GM18858 (cell line): ENCODE measurements around the gene ZNF831.

Experiments
- ATAC-seq: cut with Tn5 transposase; IDR thresholded peaks from one replicate; pipeline ENCODE4 v1.9.1; 2021; ENCODE audit not compliant: unreplicated experiment

ZNF831 gene

DNA sequence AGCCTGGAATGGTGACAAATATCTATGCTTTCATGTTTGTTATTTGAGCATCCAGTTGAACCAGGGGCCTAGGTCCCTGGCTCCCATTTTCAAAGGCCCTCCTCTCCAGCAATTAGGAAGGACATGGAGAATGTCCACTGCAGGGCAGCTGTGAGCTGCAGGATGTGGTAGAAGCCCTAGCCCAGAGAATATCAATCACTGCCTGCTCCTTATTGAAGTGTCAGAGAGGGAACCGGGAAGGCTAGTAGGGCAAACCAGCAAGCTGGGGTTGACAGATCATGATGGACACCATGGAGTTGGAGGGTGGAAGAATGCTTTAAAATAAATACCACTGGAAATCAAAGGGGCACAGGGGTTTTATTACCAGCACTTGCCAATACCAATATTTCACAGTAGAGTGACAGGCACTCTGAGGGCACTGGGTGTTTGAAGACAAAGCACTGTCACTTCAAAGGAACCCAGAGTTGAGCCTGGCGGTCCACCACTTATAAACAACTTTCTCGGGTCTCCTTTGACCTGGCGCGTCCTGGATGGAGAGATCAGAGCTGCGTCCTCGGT is 47.7 kb downstream of the ZNF831 start:
- no peak for ATAC-seq

DNA sequence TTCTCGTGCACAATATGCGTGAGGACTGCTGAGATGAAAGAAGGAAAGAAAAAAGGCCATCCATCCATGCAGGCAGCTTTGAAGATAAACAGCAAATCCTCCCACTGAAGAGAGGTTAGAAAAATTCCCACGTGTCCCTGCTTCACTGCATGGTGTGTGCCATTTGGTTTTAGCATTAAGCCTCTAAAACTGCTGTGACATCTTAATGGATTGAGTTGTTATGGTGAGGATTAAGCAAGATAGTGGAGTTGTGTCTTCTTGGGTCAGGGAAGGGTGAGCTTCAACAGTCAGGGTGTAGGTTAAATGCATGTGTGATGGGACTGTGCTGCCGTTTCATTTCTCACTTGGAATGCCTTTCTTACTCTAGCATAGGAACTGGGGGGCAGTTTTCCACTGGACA is 50.5 kb downstream of the ZNF831 start:
- no peak for ATAC-seq

DNA sequence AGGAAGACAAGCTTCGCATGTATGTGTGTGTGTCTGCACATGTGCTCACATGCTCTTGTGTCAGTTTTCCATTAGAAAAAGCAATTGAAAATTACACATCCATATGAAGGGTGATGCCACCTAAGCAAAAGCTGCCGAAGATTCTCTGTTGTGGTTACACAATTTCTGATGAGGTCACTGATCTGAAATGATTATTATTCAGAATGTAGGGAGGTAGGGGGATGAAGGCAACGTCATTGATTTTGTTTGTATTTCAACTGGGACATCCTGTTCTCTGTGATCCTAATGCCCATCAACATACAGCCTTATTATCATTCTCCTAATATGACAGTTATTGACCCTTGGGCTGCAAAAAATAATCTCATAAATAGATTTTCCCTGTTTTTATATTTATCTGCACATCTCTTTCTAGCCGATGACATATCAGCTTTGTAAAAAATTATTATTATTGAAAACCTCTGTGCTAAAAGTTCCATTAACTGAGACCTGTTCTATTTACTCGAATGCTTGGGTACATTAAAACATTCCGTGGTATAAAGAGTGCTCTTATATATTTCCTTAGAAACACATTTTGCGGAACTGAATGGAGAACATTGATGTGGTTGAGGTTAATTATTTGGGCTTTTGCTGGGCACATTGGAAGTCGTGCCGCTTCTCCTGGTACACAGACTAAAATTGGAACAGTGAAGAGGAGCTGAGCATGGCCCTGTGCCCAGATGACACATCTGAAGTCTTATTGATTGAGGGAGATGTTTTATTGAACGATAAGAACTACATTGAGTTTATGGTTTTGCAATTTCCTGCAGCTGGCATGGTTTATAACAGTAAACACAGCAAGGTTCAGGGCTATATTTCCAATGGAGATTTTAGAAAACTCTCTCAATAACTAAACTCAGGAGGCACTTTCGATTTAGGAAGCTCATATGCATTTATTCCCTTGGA is 51.3 kb downstream of the ZNF831 start:
- no peak for ATAC-seq

DNA sequence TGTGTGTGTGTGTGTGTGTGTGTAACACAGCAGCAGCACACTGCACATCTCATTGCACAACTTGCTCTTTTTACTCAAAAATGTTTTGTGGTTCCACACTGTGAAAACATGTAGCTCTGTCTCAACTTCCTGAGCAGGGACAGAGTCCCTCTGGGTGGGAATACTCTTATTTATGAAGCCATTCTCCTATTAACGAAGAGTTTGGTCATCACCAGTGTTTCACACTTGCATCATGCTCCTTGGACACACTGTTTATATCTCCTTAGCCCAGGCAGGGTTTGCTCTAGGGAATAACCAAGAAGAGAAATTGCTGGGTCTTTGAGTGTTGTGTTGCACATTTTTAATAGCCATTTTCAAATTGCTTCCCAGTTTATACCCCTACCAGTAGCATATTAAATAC is 53.6 kb downstream of the ZNF831 start:
- no peak for ATAC-seq

DNA sequence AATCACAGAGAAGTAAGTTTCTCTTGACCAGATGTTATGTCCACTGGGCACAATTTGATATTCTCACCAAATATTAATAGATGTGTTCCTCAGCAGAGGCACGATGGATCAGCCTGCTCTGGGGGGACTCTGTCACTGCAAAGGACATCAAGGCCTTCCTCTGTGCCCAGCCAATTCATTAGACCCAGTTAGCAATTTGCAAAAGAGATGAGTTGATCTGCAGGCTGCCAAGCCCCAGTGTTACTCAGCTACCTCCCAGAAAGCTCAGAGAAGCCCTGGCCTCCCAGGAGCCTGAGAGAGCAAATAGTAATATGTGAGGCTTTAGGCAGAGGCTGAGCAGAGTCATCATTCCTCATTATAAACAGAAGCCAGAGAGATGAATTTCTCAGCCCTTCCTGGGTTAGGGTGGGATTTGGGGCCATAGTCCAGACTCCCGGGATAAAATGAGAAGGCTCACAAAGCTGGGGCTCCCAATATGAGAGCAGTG is 54.2 kb downstream of the ZNF831 start:
- no peak for ATAC-seq

DNA sequence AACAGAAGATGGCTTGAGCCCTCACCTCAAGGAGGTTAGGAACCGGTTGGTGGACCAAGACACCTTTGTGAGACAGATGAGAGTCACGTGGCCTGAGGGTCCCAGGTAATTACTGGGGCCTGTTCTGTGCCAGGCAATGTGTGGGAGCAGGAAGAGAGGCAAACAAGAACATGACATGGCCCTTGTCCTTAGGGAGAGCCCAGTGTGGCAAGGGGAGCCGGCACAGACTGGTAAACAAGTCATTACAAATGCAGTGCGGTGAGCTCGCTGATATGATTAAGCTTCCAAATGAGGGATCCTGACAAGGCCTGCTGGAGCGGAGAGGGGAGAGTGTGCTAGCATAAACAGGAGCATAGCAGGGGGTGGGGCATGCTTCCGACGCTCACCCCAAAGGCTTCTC is 55.6 kb downstream of the ZNF831 start:
- no peak for ATAC-seq

DNA sequence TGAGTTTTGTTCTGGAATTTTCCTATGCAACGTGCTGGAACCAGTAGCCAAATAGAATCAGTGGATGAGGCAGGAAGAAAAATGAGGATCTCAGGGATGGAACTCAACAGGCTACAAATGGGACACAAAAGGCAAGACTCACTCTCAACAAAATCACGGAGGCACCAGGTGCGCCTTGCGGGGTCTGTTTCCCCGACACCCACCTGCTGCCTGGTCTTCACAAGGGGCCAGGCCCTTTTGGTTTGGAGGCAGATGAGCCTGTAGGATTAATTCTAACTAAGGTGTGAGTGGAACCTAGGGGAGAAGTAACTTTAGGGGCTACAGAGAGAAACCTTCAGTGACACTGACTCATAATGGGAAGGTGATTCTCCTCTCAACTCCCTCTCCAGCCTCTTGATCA is 56.5 kb downstream of the ZNF831 start:
- no peak for ATAC-seq

DNA sequence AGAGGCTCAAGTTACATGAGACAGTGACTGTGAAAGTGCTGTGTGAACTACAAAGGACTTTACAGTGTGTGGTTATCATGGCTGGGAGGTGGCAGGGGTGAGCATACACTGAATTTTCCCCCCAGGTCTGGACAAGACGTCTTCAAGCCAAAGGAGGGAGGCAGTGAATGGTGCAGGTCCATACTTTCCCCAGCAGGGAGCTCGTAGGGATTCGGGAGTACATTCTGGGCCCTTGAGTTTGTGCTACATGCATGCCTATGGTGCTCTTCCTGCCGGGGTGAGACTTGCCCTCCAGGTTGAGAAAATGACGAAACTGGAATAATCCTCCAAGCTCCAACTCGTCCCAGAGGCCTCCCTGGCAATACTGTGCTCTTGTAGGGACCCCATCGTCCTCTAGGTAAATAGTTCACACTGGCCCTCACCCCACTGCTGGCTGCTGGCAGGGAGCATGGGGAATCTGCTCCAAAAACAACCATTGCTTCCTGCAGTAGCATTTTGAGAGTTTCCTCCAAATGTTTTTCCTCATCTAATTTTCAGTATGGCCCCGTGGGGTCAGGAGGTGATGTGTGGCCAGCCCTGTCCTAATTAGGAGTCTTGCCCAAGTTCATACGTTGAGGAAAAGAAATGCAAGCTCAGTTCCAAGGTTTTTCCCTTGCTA is 57.6 kb downstream of the ZNF831 start:
- ATAC-seq = no peak

DNA sequence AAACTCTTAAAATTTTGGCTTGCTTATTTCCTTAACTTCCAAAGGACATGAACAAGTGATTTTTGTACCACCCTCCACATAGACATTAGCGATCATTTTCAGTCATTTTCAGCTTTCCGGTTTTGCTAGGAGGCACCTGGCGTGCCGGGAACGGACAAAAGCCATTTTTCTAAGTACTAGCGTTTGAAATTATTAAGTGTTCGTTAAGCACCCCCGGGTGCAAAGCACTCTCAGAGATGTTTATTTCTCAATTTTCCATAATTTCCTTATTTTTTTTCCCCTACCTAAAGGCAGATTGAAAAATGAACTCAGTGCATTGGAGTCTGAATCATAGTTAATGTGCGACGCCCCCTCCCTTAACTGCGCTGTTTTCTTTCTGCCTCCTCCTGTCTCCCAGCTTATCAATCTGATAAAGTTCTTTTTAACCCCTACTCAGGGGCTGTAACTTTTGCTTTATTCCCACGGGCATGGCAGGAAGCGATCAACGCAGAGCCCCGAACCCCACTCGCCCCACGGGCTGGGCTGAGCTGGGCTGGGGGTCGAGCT is 58.2 kb downstream of the ZNF831 start:
- ATAC-seq = no peak

DNA sequence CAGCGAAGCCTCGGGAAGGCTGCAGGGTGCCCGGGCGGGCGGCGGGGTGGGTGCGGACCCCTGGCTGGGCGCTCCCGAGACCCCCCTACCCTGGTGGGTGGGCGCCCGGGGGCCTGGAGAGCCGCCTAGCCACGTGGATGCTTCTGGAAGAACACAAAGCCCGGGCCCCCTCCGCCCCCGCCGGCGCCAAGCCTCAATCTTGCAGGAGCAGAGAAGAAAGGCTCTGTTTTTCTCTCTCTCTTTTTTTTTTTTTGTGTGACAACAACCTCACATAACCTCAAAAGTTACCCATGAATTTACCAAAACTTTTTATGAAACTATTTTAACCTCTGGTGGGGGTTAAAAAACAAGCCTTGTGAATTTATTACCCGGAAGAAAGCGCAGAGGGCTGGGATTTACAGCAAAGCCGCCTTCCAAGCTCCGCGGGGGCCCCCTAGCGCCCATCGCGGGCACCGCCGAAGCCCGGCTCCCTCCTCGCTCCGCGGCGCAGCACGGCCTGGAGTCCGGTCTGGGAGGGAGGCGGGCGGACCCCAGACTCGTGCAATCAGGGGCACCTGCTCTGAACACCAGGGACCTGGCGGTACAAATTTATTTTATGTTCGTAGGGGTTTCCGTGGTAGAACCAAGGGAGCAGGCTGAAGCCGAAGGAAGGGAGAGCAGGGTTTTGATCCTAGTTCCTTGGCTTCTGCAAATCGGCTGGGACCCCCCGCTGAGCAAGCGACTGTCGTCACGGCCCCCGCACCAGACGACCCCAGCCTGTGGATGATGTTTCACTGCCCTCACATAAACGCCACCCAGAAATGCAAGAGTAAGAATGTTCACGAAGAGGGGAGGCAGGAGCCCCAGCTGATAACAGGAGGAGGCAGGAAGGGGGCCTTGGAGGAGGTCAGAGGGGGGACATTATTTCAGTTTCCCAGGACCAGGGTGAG is 58.9 kb downstream of the ZNF831 start:
- ATAC-seq = peak; percentile 42

DNA sequence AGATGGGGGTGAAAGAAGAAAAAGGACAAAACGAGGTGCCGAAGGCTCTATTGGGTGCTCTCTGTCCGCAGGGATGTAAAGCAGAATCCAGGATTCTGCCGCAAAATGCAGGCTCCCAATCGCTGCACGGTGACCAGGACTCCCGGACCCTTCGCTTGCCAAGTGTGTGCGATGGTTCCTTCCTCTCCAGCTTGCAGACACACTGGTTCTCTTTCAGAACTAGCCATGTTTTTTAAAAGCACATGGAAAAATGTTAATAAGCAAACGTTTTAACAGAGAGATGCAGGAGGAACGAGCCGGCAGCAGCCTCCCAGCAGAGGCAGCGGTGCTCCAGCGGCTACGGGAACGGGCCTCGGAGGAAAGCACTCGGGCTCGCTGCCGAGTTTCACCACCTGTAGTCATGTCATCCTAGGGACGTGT is 59.6 kb downstream of the ZNF831 start:
- ATAC-seq = no peak

DNA sequence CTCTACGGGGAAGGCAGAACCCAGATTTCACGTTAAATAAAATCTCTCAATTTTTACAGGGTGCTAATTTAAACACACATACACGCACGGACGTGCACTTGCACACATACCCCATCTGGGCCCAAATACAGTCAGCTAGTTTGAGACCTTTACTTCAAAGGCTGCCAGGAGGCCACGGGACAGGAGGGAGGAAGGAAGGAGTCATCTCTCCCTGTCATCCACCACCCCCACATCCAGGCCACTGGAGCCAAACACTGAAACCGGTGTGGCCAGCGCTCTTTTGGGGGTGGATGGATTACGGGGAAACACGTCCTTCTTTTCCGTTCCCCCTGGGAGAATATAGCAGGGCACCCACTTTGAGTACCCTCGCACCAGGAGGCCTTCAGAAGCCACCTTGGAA is 60.1 kb downstream of the ZNF831 start:
- ATAC-seq = no peak

DNA sequence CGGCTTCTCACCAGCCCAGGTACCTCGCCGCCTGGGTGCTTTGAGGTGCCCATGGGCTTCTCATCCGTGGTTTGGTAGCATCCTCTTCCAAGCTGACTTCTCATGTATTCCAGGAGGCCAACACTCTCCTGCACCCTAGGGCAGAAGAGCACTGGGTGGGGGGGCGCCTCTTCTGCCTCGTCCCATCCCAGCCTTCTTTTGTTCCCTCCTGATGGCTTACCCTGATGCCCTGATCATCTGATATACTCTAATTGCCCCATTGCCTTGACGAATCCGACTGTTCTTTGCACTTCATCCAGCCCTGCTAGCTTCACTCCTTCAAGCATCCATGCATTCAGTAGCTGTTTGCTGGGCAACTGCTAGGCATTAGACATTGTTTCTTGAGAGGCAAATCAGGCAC is 60.6 kb downstream of the ZNF831 start:
- no peak for ATAC-seq

DNA sequence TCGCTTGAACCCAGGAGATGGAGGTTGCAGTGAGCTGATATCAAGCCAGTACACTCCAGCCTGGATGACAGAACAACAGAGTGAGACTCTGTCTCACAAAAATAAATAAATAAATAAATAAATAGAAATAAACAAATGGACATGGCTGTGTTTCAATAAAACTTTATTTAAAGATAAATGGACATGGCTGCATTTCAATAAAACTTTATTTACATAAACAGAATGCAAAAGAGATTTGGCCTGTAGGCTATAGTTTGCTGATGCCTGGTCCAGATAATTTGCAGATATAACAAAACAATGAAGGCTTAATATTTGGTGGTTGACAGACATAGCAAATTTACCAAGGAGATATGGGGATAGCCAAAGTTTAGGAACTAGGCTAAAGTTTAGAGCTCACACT is 66.8 kb downstream of the ZNF831 start:
- ATAC-seq = no peak

DNA sequence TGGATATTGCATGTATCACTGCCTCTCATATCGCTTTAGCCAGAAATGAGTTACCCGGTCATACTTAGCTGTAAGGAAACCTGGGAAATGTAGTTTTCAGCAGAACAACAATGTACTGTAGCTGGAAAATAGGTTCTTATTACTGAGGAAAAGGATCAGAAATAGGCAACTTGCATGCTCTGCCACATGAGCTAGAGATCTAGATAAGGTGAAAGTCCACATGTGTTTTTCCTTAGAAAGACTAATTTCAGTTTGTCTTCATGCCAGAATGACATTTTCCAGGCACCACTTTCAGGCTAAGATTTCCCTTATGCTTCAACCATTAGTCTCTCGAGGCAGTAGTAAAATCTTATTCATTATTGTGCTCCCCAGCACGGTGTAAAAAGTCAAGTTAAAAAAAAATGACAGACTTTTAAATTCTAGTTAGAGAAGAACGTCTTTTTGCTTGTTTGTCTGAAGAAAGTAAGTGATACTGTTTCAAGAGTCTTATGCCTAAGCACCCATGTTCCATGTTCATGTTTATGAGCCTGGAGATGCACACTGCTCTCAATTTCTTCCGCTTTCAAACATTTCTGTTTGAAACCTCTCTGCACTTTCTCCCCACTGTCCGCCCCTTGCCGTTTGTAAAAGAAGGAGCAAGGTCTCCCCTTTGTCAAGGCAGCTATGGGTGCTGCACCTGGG is 67.6 kb downstream of the ZNF831 start:
- no peak for ATAC-seq

DNA sequence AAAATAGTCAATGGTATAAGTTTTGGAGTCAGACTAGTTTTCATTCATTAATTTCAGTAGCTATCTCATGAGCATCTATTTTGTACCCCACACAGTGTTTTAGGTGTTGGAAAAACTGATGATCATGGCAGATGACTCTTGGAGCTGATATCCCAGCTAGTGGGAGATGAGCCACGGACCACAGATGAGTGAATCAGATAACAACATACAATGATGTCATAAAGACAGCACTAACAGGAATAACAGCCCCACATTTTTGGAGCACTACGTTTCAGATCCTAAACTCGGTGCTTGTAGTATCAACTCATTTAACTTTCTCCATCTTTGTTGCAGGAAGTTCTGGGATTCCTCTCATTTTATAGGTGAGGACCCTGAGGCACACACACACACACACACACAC is 69.0 kb downstream of the ZNF831 start:
- ATAC-seq = no peak

DNA sequence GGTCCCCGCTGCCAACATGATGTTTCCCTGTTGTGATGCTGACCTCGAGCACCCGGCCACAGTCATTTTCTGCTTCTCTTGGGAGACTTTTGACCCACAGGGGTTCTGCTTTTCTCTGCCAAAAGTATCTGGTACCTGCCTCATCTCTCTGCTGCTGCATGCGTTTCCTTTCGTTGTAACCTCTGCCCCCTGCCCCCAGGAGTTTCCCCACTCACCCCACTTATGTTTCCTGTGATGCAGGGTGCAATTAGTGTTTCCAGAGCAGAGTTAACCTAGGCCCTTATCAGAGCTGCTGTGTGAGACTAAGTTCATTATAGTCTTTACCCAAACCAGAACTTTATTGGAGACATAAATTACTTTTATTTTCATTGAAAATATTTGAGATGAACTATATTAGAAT is 71.6 kb downstream of the ZNF831 start:
- ATAC-seq = no peak

DNA sequence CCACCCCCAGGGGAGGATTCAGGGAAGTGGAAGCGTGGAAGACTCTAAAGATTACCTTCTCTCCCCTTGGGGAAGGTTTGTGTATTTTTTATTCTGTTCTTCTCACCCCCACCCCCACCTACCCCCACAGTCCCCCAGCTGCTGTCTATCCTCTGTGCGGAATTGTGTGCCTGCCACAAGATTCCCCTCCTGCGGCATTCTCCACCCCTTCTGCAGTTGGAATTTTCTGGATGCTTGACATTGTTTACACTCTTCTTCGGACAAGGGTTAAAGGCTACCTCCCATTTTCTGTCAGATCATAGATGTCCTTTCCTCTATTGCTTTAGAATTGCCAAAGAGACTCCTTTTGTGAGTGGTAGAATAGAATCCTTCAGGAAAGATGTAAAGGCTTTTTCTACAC is 76.4 kb downstream of the ZNF831 start:
- ATAC-seq = no peak

DNA sequence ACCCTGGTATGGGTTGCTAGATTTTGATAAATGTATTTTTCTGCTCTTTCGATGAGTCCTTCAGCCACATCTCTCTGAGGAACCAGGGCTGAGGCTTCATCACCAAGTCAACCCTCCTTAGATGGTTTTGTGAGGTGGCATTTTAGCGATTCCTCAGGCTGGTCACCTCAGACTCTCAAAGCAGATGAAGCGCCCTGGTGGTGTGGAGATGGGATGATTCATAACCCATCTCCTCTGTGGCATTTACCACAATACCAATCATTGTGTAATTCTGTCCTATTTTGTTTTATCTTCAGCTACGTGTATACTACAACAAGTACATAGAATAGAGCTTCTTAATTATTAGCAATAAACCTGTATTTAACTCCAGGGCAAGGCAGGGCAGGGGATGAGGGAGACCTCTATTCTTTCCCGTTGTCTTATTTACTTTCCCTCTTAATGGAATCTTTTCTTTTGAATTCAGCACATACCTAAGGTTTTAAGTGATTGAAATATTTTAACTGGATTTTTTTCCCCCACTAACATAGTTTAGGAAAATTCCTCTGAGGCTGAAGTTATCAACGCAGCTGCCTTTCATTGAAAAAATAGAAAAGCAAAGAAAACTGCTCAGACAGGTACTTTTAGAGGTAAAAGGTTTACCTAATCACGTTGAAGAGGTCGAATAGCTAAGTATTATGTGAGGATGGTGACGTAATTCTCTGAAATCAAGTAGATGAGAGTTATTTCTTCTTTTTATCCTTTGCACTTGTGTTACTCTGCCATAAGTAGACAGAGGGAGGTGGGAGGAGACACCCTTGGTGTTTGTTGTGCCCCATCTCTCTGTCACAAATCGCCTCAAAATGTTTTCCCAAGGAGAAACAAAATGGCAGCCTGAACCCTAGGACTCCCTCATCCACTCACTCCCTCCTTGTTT is 79.3 kb downstream of the ZNF831 start:
- no peak for ATAC-seq
